ENCODE data around the gene UGT2B11. TPM values are rescaled to one million over a fixed set of nuclear protein-coding genes. Genes with fewer than 3 reads are reported as not detected.

UGT2B11 gene
- total and polyA plus RNA-seq, 2 donors (not counting 1 experiment from before 2014, with no cell fraction given): not detected

DNA sequence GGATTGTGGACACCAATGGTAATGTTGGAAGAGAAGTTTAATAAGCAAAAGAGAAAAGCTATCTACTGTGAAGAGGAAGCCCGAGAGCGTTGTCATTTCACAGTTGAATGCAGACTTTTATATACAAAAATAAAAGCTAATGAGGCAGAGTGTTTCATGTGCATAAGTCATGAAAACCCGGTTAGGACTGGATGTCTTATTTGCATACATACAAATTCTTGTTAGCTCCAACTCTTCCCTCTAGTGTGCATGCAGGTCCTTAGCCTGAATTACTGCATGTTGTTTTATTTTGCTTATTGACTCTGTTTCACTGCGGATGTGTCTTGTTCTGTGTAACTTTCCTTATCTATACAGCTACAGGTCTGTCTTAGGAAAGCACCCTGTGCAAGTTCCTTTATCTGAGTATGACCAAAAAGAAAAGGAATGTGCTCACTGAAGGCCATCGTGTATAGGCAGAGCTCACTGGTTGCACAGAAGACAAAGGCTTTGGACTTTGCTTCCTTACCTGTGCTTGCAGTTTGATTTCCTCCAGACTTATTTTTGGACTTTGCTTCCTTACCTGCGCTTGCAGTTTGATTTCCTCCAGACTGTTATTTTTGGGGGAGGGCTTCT, 25.1 kb upstream of the UGT2B11 start:
- Histone ChIP-seq H3K9ac (ENCODE audit: low read length) (no peak overlapping the region), H3K9me3 (ENCODE audit: control extremely low read depth in 1 of 3, control insufficient read depth in 2 of 3, insufficient read depth in 1 of 3, low read length in 2 of 3) (peaks cover 0 to under 1% (median 0%) of the 10 kb centered on the region in 3 donors), H3K4me1 (ENCODE audit: control insufficient read depth in 2 of 2, insufficient read depth in 2 of 2, low read length in 2 of 2) (no peaks in the 10 kb centered on the region), H3K4me3 (ENCODE audit: control extremely low read depth in 1 of 5, extremely low read depth in 1 of 5, insufficient read depth in 1 of 5, low read depth in 2 of 5, low read length in 4 of 5) (no peak overlapping the region), H3K27me3 (replicated peaks in 1 of 4; ENCODE audit: control extremely low read depth in 1 of 4, control insufficient read depth in 3 of 4, insufficient read depth in 4 of 4, low read length in 3 of 4) (no peaks in the 10 kb centered on the region), H3K79me2 (ENCODE audit: control insufficient read depth, insufficient read depth, low read length) (no peaks in the 10 kb centered on the region), H2AFZ (ENCODE audit: insufficient read depth, low read depth, low read length, poor library complexity, severe bottlenecking) (no peak overlapping the region), H4K20me1 (ENCODE audit: control insufficient read depth, insufficient read depth, low read length, poor library complexity, severe bottlenecking) (no peaks in the 10 kb centered on the region), H3K4me2 (replicated peaks; ENCODE audit: low read depth, low read length, poor library complexity, severe bottlenecking) (no peak overlapping the region), H3K27ac (ENCODE audit: low read length in 2 of 2) (no peak overlapping the region), H3K36me3 (replicated peaks in 1 of 2; ENCODE audit: control extremely low read depth in 1 of 2, control insufficient read depth in 1 of 2, extremely low read depth in 1 of 2, insufficient read depth in 2 of 2, low read length in 1 of 2) (no peaks in the 10 kb centered on the region)
- intact Hi-C loops (cut with micrococcal nuclease): no loop called here
- Mint-ChIP-seq H3K4me1 (no peaks in the 10 kb centered on the region), H3K27me3 (no peaks in the 10 kb centered on the region), H3K4me3 (no peak overlapping the region), H3K27ac (no peak overlapping the region), H3K9me3 (ENCODE audit: insufficient read depth) (peaks cover 3% of the 10 kb centered on the region)
- no peak for DNase-seq
- 33% methylated on average over 1 of the region's 6 CpGs for WGBS (ENCODE audit: insufficient coverage)
- ChIA-PET POLR2A (no interaction called here), CTCF (no interaction called here)
- ATAC-seq (ENCODE audit: low read depth): no peak
- no peak for TF ChIP-seq EZH2 (IDR thresholded peaks at IDR 0.05; ENCODE audit: borderline replicate concordance, insufficient read depth, low read depth, low read length, poor library complexity, severe bottlenecking)
- TF ChIP-seq, protein P1, sequence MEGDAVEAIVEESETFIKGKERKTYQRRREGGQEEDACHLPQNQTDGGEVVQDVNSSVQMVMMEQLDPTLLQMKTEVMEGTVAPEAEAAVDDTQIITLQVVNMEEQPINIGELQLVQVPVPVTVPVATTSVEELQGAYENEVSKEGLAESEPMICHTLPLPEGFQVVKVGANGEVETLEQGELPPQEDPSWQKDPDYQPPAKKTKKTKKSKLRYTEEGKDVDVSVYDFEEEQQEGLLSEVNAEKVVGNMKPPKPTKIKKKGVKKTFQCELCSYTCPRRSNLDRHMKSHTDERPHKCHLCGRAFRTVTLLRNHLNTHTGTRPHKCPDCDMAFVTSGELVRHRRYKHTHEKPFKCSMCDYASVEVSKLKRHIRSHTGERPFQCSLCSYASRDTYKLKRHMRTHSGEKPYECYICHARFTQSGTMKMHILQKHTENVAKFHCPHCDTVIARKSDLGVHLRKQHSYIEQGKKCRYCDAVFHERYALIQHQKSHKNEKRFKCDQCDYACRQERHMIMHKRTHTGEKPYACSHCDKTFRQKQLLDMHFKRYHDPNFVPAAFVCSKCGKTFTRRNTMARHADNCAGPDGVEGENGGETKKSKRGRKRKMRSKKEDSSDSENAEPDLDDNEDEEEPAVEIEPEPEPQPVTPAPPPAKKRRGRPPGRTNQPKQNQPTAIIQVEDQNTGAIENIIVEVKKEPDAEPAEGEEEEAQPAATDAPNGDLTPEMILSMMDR (IDR thresholded peaks at IDR 0.05): no peak

DNA sequence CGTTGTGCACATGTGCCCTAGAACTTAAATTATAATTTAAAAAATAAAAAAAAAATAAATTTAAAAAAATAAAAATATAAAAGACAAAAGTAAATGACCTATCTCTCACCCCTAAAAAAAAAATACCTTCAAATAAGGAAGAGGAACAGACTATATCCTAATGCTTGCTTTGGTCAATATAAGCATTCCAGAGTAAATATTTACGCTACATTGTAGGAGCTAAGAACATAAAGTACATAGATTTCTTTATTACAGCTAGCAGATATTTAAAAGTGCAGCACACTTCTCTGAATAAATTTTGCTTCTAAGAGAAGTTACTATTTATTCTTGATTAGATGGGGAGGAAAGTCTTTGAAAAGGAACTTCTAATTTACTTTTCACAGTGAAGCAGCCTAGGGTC, 24.5 kb upstream of the UGT2B11 start:
- no peaks in the 10 kb centered on the region for H3K27me3 Mint-ChIP-seq
- no peak overlapping the region for H3K9ac ChIP-seq (ENCODE audit: low read length)
- no peaks in the 10 kb centered on the region for H3K27me3 ChIP-seq (replicated peaks in 1 of 4; ENCODE audit: control extremely low read depth in 1 of 4, control insufficient read depth in 3 of 4, insufficient read depth in 4 of 4, low read length in 3 of 4)
- no peak overlapping the region for H2AFZ ChIP-seq (ENCODE audit: insufficient read depth, low read depth, low read length, poor library complexity, severe bottlenecking)
- no CpG with 5 or more reads among the region's 2 CpGs for WGBS (ENCODE audit: insufficient coverage)
- no peaks in the 10 kb centered on the region for H4K20me1 ChIP-seq (ENCODE audit: control insufficient read depth, insufficient read depth, low read length, poor library complexity, severe bottlenecking)
- no peak overlapping the region for H3K4me3 ChIP-seq (ENCODE audit: control extremely low read depth in 1 of 5, extremely low read depth in 1 of 5, insufficient read depth in 1 of 5, low read depth in 2 of 5, low read length in 4 of 5)
- no peak overlapping the region for H3K27ac ChIP-seq (ENCODE audit: low read length in 2 of 2)
- intact Hi-C loops (cut with micrococcal nuclease): no loop called here
- H3K9me3 Mint-ChIP-seq (ENCODE audit: insufficient read depth): peaks cover 3% of the 10 kb centered on the region
- H3K36me3 ChIP-seq (replicated peaks in 1 of 2; ENCODE audit: control extremely low read depth in 1 of 2, control insufficient read depth in 1 of 2, extremely low read depth in 1 of 2, insufficient read depth in 2 of 2, low read length in 1 of 2): no peaks in the 10 kb centered on the region
- H3K9me3 ChIP-seq (ENCODE audit: control extremely low read depth in 1 of 3, control insufficient read depth in 2 of 3, insufficient read depth in 1 of 3, low read length in 2 of 3): no peaks in the 10 kb centered on the region
- H3K79me2 ChIP-seq (ENCODE audit: control insufficient read depth, insufficient read depth, low read length): no peaks in the 10 kb centered on the region
- ATAC-seq (ENCODE audit: low read depth): no peak
- no peak for TF ChIP-seq EZH2 (IDR thresholded peaks at IDR 0.05; ENCODE audit: borderline replicate concordance, insufficient read depth, low read depth, low read length, poor library complexity, severe bottlenecking)
- TF ChIP-seq, protein P1 (IDR thresholded peaks at IDR 0.05): no peak
- H3K4me1 Mint-ChIP-seq: no peaks in the 10 kb centered on the region
- H3K4me2 ChIP-seq (replicated peaks; ENCODE audit: low read depth, low read length, poor library complexity, severe bottlenecking): no peak overlapping the region
- no peak overlapping the region for H3K27ac Mint-ChIP-seq
- ChIA-PET POLR2A (no interaction called here), CTCF (no interaction called here)
- H3K4me1 ChIP-seq (ENCODE audit: control insufficient read depth in 2 of 2, insufficient read depth in 2 of 2, low read length in 2 of 2): no peaks in the 10 kb centered on the region
- H3K4me3 Mint-ChIP-seq: no peak overlapping the region
- DNase-seq: no peak
